ENCODE data around the gene QRFP. TPM values are rescaled to one million over a fixed set of nuclear protein-coding genes. Genes with fewer than 3 reads are reported as not detected.

The QRFP gene
- total RNA-seq, 1 donor from 2014 or later = not detected

- H3K27me3 ChIP-seq (ENCODE audit: control insufficient read depth, insufficient read depth, low read length) = peaks cover 23% of the 10 kb centered on the region
- no peak for TF ChIP-seq CTCF (IDR thresholded peaks at IDR 0.05; ENCODE audit: insufficient read depth, low read length, severe bottlenecking)
- DNase-seq (ENCODE audit: low read depth) (no peak), FAIRE-seq (no peak)
- H3K36me3 ChIP-seq (ENCODE audit: control insufficient read depth, insufficient read depth, low read length) = no peaks in the 10 kb centered on the region
- no peak overlapping the region for H3K4me3 ChIP-seq (ENCODE audit: low read depth, low read length)
Observed at GRCh38 chr9:130921300-130921988, 24.8 kb upstream of the QRFP start.

DNA sequence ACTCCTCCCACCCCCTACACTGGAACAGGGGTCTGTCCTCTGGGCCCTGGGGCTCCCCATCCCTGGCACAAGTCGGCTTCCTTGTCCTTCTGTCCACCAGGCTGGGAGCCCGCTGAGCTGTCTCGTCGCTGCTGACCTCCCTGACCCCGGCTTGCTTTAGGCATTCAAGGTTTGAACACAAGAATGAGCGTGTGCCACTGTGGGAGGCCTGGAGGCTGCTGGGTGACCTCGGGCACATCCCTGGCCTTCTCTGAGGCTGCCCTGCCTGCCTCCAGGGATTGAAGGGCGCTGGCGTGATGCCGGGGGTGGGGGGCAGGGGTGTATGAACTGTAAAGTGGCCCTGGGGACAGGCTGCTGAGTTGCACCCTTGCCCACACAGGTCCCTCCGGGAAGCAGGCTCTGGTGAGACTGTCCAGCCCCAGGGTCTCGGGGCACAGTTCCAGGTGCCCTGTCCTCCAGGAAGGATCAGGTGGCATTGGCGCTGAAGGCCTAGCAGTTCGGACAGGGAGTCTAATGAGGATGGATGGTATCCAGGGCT, 24.2 kb upstream of the QRFP start:
- FAIRE-seq (no peak), DNase-seq (ENCODE audit: low read depth) (no peak)
- no peak for TF ChIP-seq CTCF (IDR thresholded peaks at IDR 0.05; ENCODE audit: insufficient read depth, low read length, severe bottlenecking)
- Histone ChIP-seq H3K27me3 (ENCODE audit: control insufficient read depth, insufficient read depth, low read length) (peaks cover 23% of the 10 kb centered on the region), H3K4me3 (ENCODE audit: low read depth, low read length) (no peak overlapping the region), H3K36me3 (ENCODE audit: control insufficient read depth, insufficient read depth, low read length) (no peaks in the 10 kb centered on the region)

DNA sequence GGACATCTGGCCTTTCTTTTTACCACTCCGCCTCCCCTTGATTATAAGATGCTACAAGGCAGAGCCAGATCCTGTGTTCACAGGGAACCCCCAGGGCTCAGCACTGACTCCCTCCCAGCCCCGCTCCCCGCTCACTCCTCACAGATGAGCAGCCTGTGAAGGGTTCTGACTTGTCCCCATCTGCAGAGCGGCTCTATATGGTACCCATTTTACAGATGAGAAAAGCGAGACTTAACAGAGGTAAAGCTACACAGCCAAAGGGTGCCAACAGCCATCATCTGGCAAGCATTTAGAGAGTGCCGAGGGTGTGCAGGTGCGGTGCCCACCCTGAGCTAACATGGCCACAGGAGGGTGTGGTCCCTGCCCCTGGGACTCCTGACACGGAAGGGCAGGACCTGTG, 23.6 kb upstream of the QRFP start:
- Histone ChIP-seq H3K27me3 (ENCODE audit: control insufficient read depth, insufficient read depth, low read length) (peaks cover 21% of the 10 kb centered on the region), H3K4me3 (ENCODE audit: low read depth, low read length) (no peak overlapping the region), H3K36me3 (ENCODE audit: control insufficient read depth, insufficient read depth, low read length) (no peaks in the 10 kb centered on the region)
- DNase-seq (ENCODE audit: low read depth) (no peak), FAIRE-seq (no peak)
- TF ChIP-seq CTCF (IDR thresholded peaks at IDR 0.05; ENCODE audit: insufficient read depth, low read length, severe bottlenecking) = no peak

GRCh38 chr9:130919559-130920145, 23.0 kb upstream of the QRFP start:
- Histone ChIP-seq H3K4me3 (ENCODE audit: low read depth, low read length) (no peak overlapping the region), H3K27me3 (ENCODE audit: control insufficient read depth, insufficient read depth, low read length) (peaks cover 18% of the 10 kb centered on the region), H3K36me3 (ENCODE audit: control insufficient read depth, insufficient read depth, low read length) (no peaks in the 10 kb centered on the region)
- no peak for TF ChIP-seq CTCF (IDR thresholded peaks at IDR 0.05; ENCODE audit: insufficient read depth, low read length, severe bottlenecking)
- FAIRE-seq (no peak), DNase-seq (ENCODE audit: low read depth) (no peak)

GRCh38 chr9:130918826-130919558, 22.4 kb upstream of the QRFP start:
- Histone ChIP-seq H3K4me3 (ENCODE audit: low read depth, low read length) (no peak overlapping the region), H3K27me3 (ENCODE audit: control insufficient read depth, insufficient read depth, low read length) (peaks cover 18% of the 10 kb centered on the region), H3K36me3 (ENCODE audit: control insufficient read depth, insufficient read depth, low read length) (no peaks in the 10 kb centered on the region)
- no peak for TF ChIP-seq CTCF (IDR thresholded peaks at IDR 0.05; ENCODE audit: insufficient read depth, low read length, severe bottlenecking)
- DNase-seq (ENCODE audit: low read depth) (no peak), FAIRE-seq (no peak)
